ENCODE results near the gene NHERF2.

- TF ChIP-seq POLR2A (IDR thresholded peaks at IDR 0.05; ENCODE audit: low read length) (no peak), GATA1 (IDR thresholded peaks at IDR 0.05; ENCODE audit: low read depth, low read length) (no peak)
Observed at GRCh38 chr16:2019921-2020831, 6.5 kb upstream of the NHERF2 start.
